Measurements from ENCODE around the gene TAOK1.

DNA sequence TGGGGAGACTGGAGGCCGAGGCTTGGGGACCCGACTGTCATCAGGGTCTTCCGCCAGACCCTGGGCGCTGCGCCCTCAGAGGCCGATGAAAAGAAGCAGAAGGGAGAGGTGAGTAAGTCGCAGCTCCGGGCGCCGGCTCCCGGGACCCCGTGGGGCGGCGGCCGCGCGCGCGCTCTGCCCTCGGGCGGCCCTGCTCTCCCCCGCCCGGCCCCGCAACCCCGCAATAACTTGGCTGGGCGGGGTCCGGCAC is 177.1 kb downstream of the TAOK1 start:
- TF ChIP-seq, protein P1, sequence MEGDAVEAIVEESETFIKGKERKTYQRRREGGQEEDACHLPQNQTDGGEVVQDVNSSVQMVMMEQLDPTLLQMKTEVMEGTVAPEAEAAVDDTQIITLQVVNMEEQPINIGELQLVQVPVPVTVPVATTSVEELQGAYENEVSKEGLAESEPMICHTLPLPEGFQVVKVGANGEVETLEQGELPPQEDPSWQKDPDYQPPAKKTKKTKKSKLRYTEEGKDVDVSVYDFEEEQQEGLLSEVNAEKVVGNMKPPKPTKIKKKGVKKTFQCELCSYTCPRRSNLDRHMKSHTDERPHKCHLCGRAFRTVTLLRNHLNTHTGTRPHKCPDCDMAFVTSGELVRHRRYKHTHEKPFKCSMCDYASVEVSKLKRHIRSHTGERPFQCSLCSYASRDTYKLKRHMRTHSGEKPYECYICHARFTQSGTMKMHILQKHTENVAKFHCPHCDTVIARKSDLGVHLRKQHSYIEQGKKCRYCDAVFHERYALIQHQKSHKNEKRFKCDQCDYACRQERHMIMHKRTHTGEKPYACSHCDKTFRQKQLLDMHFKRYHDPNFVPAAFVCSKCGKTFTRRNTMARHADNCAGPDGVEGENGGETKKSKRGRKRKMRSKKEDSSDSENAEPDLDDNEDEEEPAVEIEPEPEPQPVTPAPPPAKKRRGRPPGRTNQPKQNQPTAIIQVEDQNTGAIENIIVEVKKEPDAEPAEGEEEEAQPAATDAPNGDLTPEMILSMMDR (IDR thresholded peaks at IDR 0.05), result no peak
- no peak for TF ChIP-seq POLR2A (IDR thresholded peaks at IDR 0.05)

All from uterus (tissue), 2 donors.